ENCODE data around the gene PSMB9. TPM values are rescaled to one million over a fixed set of nuclear protein-coding genes. Genes with fewer than 3 reads are reported as not detected.
A peak's percentile ranks its signal among the peaks of the same experiment; 100 is the strongest.

Gene PSMB9
- polyA plus RNA-seq, 3 donors = 204 to 405 (median 350) TPM

GRCh38 chr6:32852844-32853540, 1.0 kb upstream of the PSMB9 start:
- H3K4me3 ChIP-seq (replicated peaks in 1 of 3; ENCODE audit: low read depth in 2 of 3, low read length in 3 of 3) = peak overlapping the region; percentile 79 to 99 (median 98)
- peak overlapping the region; percentile 96 for H3K4me2 ChIP-seq (replicated peaks; ENCODE audit: extremely low read depth, low read length, poor library complexity, severe bottlenecking)
- H3K27me3 Mint-ChIP-seq (ENCODE audit: low read depth in 3 of 3) = peaks cover 0 to 5% (median 1%) of the 10 kb centered on the region in 3 donors
- WGBS (ENCODE audit: insufficient coverage) = under 1% methylated on average over 39 of the region's 41 CpGs
- no peaks in the 10 kb centered on the region for H3K27me3 ChIP-seq (ENCODE audit: control insufficient read depth in 2 of 2, insufficient read depth in 2 of 2, low read length in 2 of 2)
- H3K9me3 ChIP-seq (replicated peaks in 1 of 2; ENCODE audit: control insufficient read depth in 1 of 2, insufficient read depth in 1 of 2, low read length in 2 of 2) = no peaks in the 10 kb centered on the region
- peaks cover 61% of the 10 kb centered on the region for H4K20me1 ChIP-seq (ENCODE audit: insufficient read depth, low read length)
- H3K79me2 ChIP-seq (ENCODE audit: insufficient read depth, low read length) = peaks cover 85% of the 10 kb centered on the region
- H3K4me1 Mint-ChIP-seq = peaks cover 65% of the 10 kb centered on the region
- DNase-seq = peak; percentile 43 to 86 (median 46)
- H3K4me3 Mint-ChIP-seq = peak overlapping the region; percentile 99 to 100
- peaks cover 0 to 8% (median 3%) of the 10 kb centered on the region in 7 donors for H3K9me3 Mint-ChIP-seq
- intact Hi-C loops (cut with micrococcal nuclease) = loop anchor here (1.0 to 2.0 kb wide), 3 partner anchors 8 to 14 kb away; partner anchors contain the start of genes PSMB8 (in 1 of the 2) and TAP2 (in 1 of the 2)
- H2AFZ ChIP-seq (ENCODE audit: insufficient read depth, low read depth, low read length, poor library complexity, severe bottlenecking) = peak overlapping the region; percentile 80
- TF ChIP-seq, protein P1, sequence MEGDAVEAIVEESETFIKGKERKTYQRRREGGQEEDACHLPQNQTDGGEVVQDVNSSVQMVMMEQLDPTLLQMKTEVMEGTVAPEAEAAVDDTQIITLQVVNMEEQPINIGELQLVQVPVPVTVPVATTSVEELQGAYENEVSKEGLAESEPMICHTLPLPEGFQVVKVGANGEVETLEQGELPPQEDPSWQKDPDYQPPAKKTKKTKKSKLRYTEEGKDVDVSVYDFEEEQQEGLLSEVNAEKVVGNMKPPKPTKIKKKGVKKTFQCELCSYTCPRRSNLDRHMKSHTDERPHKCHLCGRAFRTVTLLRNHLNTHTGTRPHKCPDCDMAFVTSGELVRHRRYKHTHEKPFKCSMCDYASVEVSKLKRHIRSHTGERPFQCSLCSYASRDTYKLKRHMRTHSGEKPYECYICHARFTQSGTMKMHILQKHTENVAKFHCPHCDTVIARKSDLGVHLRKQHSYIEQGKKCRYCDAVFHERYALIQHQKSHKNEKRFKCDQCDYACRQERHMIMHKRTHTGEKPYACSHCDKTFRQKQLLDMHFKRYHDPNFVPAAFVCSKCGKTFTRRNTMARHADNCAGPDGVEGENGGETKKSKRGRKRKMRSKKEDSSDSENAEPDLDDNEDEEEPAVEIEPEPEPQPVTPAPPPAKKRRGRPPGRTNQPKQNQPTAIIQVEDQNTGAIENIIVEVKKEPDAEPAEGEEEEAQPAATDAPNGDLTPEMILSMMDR (IDR thresholded peaks at IDR 0.05) = no peak
- H3K27ac Mint-ChIP-seq = peak overlapping the region; percentile 96 to 100 (median 98)
- H3K36me3 ChIP-seq (replicated peaks in 1 of 2; ENCODE audit: control insufficient read depth in 1 of 2, insufficient read depth in 2 of 2, low read length in 2 of 2) = peaks cover 46 to 67% of the 10 kb centered on the region in 2 donors
- peaks cover 36 to 54% of the 10 kb centered on the region in 2 donors for H3K4me1 ChIP-seq (ENCODE audit: control insufficient read depth in 1 of 2, insufficient read depth in 2 of 2, low read length in 2 of 2)
- H3K9ac ChIP-seq (ENCODE audit: insufficient read depth, low read length, poor library complexity, severe bottlenecking) = peak overlapping the region; percentile 92
- H3K27ac ChIP-seq (ENCODE audit: low read depth in 1 of 2, low read length in 2 of 2) = peak overlapping the region; percentile 93 to 99
- peaks cover 59 to 63% of the 10 kb centered on the region in 2 donors for H3K36me3 Mint-ChIP-seq

DNA sequence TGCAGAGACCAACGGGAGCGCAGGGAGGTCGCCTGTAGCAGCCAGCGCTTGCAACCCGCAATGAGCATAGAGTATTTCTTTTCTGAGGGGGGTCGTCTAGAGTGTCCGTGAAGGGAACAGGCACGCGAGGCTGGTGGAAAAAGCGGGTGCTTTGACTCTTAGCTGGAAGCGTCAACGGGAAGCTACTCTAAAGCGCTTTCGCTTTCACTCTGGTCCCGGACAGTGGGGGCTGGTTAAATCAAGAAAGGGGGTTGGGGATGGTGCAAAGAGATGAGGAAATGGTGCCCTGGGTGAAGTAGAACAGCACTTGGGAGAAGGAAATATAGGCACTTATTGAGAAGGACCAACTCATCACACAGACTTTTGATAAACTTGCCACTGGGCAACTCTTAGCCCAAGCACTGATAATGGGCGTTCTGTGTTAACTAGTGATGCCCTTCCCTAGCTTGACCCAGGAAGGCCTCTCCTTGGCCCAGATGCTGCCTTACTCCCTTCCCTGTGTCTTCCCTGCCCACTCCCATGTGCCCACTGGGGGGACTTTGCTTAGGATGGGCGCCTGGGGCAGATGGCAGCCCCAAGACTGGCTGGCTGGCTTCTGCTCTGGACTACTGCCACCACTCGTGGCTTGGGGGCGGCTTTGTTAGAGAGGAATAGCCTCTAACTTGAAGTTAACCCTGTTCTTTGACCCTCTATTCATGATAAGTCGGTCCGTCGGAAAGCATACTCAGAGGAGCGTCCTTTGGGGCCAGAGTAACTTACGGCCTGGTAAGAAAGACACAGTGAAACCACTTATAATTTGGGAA, 585 bp downstream of the PSMB9 start:
- peak overlapping the region; percentile 79 to 99 (median 98) for H3K4me3 ChIP-seq (replicated peaks in 1 of 3; ENCODE audit: low read depth in 2 of 3, low read length in 3 of 3)
- TF ChIP-seq, protein P1 (IDR thresholded peaks at IDR 0.05) = no peak
- Mint-ChIP-seq H3K9me3 (peaks cover 0 to 6% (median 2%) of the 10 kb centered on the region in 7 donors), H3K27ac (peak overlapping the region; percentile 97 to 100 (median 99)), H3K4me1 (peaks cover 62% of the 10 kb centered on the region), H3K4me3 (peak overlapping the region; percentile 99), H3K27me3 (ENCODE audit: low read depth in 3 of 3) (peaks cover 0 to 5% (median 1%) of the 10 kb centered on the region in 3 donors), H3K36me3 (peaks cover 62 to 64% of the 10 kb centered on the region in 2 donors)
- peak overlapping the region; percentile 93 to 99 for H3K27ac ChIP-seq (ENCODE audit: low read depth in 1 of 2, low read length in 2 of 2)
- H3K4me2 ChIP-seq (replicated peaks; ENCODE audit: extremely low read depth, low read length, poor library complexity, severe bottlenecking) = peak overlapping the region; percentile 96
- peak overlapping the region; percentile 92 for H3K9ac ChIP-seq (ENCODE audit: insufficient read depth, low read length, poor library complexity, severe bottlenecking)
- peak; percentile 46 to 63 (median 58) for DNase-seq
- no peaks in the 10 kb centered on the region for H3K9me3 ChIP-seq (replicated peaks in 1 of 2; ENCODE audit: control insufficient read depth in 1 of 2, insufficient read depth in 1 of 2, low read length in 2 of 2)
- H2AFZ ChIP-seq (ENCODE audit: insufficient read depth, low read depth, low read length, poor library complexity, severe bottlenecking) = peak overlapping the region; percentile 80
- H3K36me3 ChIP-seq (replicated peaks in 1 of 2; ENCODE audit: control insufficient read depth in 1 of 2, insufficient read depth in 2 of 2, low read length in 2 of 2) = peaks cover 49 to 68% of the 10 kb centered on the region in 2 donors
- 0% methylated on average over 16 of the region's 24 CpGs for WGBS (ENCODE audit: insufficient coverage)
- intact Hi-C loops (cut with micrococcal nuclease) = loop anchor here in 1 of 2 donors (2.0 kb wide), 1 partner anchor 14 kb away; no protein-coding TSS in a partner anchor
- H3K27me3 ChIP-seq (ENCODE audit: control insufficient read depth in 2 of 2, insufficient read depth in 2 of 2, low read length in 2 of 2) = no peaks in the 10 kb centered on the region
- H3K4me1 ChIP-seq (ENCODE audit: control insufficient read depth in 1 of 2, insufficient read depth in 2 of 2, low read length in 2 of 2) = peaks cover 47 to 61% of the 10 kb centered on the region in 2 donors
- peaks cover 55% of the 10 kb centered on the region for H4K20me1 ChIP-seq (ENCODE audit: insufficient read depth, low read length)
- peaks cover 74% of the 10 kb centered on the region for H3K79me2 ChIP-seq (ENCODE audit: insufficient read depth, low read length)
